Esophagus squamous epithelium (tissue), 5 donors: ENCODE data around the gene LAMP1. TPM values are rescaled to one million over a fixed set of nuclear protein-coding genes. Genes with fewer than 3 reads are reported as not detected.

Experiments used
- DNase-seq: peaks from one replicate; lab custom pipeline; 2025; lab: John Stamatoyannopoulos, UW
- H3K27ac ChIP-seq, 4 donors: fragments of 200-600 bp; sonication (generic); one replicate each; pipeline ENCODE4 v1.5.1; 2016 to 2019; ENCODE audit warnings: mild to moderate bottlenecking in 1 of 4
- H3K27me3 ChIP-seq, 4 donors: fragments of 200-600 bp; sonication (generic); 1 replicate in 3 of 4; 2 replicates in 1 of 4; pipeline versions ENCODE4 v1.5.1 to v1.6.0; 2017 to 2021; ENCODE audit warnings: antibody characterized with exemption in 1 of 4
- H3K36me3 ChIP-seq, 3 donors: fragments of 200-600 bp; sonication (generic); one replicate each; pipeline ENCODE4 v1.5.1; 2016 to 2019
- H3K4me1 ChIP-seq, 3 donors: fragments of 200-600 bp; sonication (generic); one replicate each; pipeline ENCODE4 v1.5.1; 2017 to 2019
- H3K4me3 ChIP-seq, 4 donors: fragments of 200-600 bp; sonication (generic); 1 replicate in 3 of 4; 2 replicates in 1 of 4; pipeline ENCODE4 v1.5.1; 2016 to 2019; ENCODE audit warnings: mild to moderate bottlenecking in 2 of 4, moderate library complexity in 1 of 4
- H3K9me3 ChIP-seq, 3 donors: fragments of 200-600 bp; sonication (generic); one replicate each; pipeline ENCODE4 v1.5.1; 2016 to 2019
- CTCF ChIP-seq, 6 experiments: fragments of 450-650 bp in 4 of 6; fragments of 200-600 bp in 2 of 6; sonication (generic) in 2 of 6; IDR thresholded peaks; one replicate each; pipeline ENCODE4 v1.5.1; 2016 to 2019; ENCODE audit warnings: antibody characterized with exemption in 6 of 6, mild to moderate bottlenecking in 4 of 6, moderate library complexity in 4 of 6
- POLR2A ChIP-seq, 4 donors: fragments of 450-650 bp; IDR thresholded peaks; one replicate each; pipeline ENCODE4 v1.6.1; 2017; ENCODE audit warnings: antibody characterized with exemption in 4 of 4, mild to moderate bottlenecking in 4 of 4, moderate library complexity in 3 of 4
- WGBS, 2 donors: methylation state at CpG; one replicate each; pipeline ENCODE4 v1.1.5; 2018; 5-methylcytosine and 5-hydroxymethylcytosine counted together
- intact Hi-C: fragments of 100-400 bp; cut with DNase I; formaldehyde crosslinking; loops from one replicate; pipeline ENCODE4 v1.15.0; 2022
- total RNA-seq, 4 donors: library from RNA; depleted of rRNA; stranded (reverse); fragments of >200 nt; gene quantifications; one replicate each; pipeline ENCODE4 v1.1.0, GENCODE V29; 2016
- donor health status: DM: yes; HTN: yes; CAD: no.

Gene LAMP1
- total RNA-seq, 4 donors from 2014 or later = 95.4 to 153 (median 123) TPM

GRCh38 chr13:113274721-113275120 lies 22.3 kb upstream of the LAMP1 start:
- Histone ChIP-seq H3K4me3 (no peak overlapping the region), H3K27me3 (no peaks in the 10 kb centered on the region), H3K36me3 (peaks cover 0 to 7% (median 0%) of the 10 kb centered on the region in 3 donors), H3K4me1 (peaks cover 0 to 21% (median 3%) of the 10 kb centered on the region in 3 donors), H3K27ac (peak overlapping the region in 1 of 4 donors; percentile 52), H3K9me3 (no peaks in the 10 kb centered on the region)
- WGBS, 2 donors = 65 to 70% methylated on average over 3 of the region's 3 CpGs
- intact Hi-C loops = loop anchor here (10.0 kb wide), 1 partner anchor 120 kb away; no protein-coding TSS in a partner anchor
- no peak for TF ChIP-seq CTCF (IDR thresholded peaks at IDR 0.05)
- TF ChIP-seq POLR2A (IDR thresholded peaks at IDR 0.05) = no peak
- no peak for DNase-seq

- intact Hi-C loops = loop anchor here (10.0 kb wide), 1 partner anchor 119 kb away; no protein-coding TSS in a partner anchor
- DNase-seq = no peak
- Histone ChIP-seq H3K4me1 (peaks cover 0 to 21% (median 3%) of the 10 kb centered on the region in 3 donors), H3K4me3 (no peak overlapping the region), H3K36me3 (peaks cover 0 to 5% (median 0%) of the 10 kb centered on the region in 3 donors), H3K27ac (no peak overlapping the region), H3K27me3 (no peaks in the 10 kb centered on the region), H3K9me3 (no peaks in the 10 kb centered on the region)
- 2 to 4% methylated on average over 3 of the region's 3 CpGs for WGBS, 2 donors
- TF ChIP-seq CTCF (IDR thresholded peaks at IDR 0.05) (peak in 5 of 6 experiments; percentile 31 to 58 (median 53)), POLR2A (IDR thresholded peaks at IDR 0.05) (no peak)
These were observed 21.7 kb upstream of the LAMP1 start for GRCh38 chr13:113275387-113275786.

- intact Hi-C loops = no loop called here
- no peaks in the 10 kb centered on the region for H3K36me3 ChIP-seq
These were observed 16.9 kb upstream of the LAMP1 start for GRCh38 chr13:113280126-113280525.

GRCh38 chr13:113283904-113284303 lies 13.1 kb upstream of the LAMP1 start:
- 37 to 50% methylated on average over 8 of the region's 8 CpGs for WGBS, 2 donors
- H3K4me1 ChIP-seq = no peaks in the 10 kb centered on the region
- no peak for TF ChIP-seq POLR2A (IDR thresholded peaks at IDR 0.05)
- no peak for TF ChIP-seq CTCF (IDR thresholded peaks at IDR 0.05)
- intact Hi-C loops = no loop called here
- no peaks in the 10 kb centered on the region for H3K9me3 ChIP-seq
- no peak for DNase-seq
- H3K4me3 ChIP-seq = no peak overlapping the region
- H3K36me3 ChIP-seq = no peaks in the 10 kb centered on the region
- H3K27me3 ChIP-seq = peaks cover 0 to 34% (median 0%) of the 10 kb centered on the region in 4 donors
- no peak overlapping the region for H3K27ac ChIP-seq

More at GRCh38 chr13:113280126-113280525, 16.9 kb upstream of the LAMP1 start:
- Histone ChIP-seq H3K4me3 (no peak overlapping the region), H3K27ac (no peak overlapping the region), H3K9me3 (no peaks in the 10 kb centered on the region), H3K27me3 (peaks cover 0 to 6% (median 0%) of the 10 kb centered on the region in 4 donors), H3K4me1 (peaks cover 0 to 5% (median 0%) of the 10 kb centered on the region in 3 donors)
- WGBS, 2 donors = 86 to 92% methylated on average over 6 of the region's 6 CpGs
- no peak for DNase-seq
- TF ChIP-seq POLR2A (IDR thresholded peaks at IDR 0.05) (no peak), CTCF (IDR thresholded peaks at IDR 0.05) (no peak)

GRCh38 chr13:113288880-113289279 lies 8.2 kb upstream of the LAMP1 start:
- H3K4me3 ChIP-seq = no peak overlapping the region
- H3K27me3 ChIP-seq = peaks cover 0 to 59% (median 2%) of the 10 kb centered on the region in 4 donors
- no peaks in the 10 kb centered on the region for H3K9me3 ChIP-seq
- no peaks in the 10 kb centered on the region for H3K36me3 ChIP-seq
- H3K4me1 ChIP-seq = peaks cover 0 to 15% (median 6%) of the 10 kb centered on the region in 3 donors
- intact Hi-C loops = no loop called here
- 37 to 44% methylated on average over 5 of the region's 5 CpGs for WGBS, 2 donors
- no peak for DNase-seq
- no peak overlapping the region for H3K27ac ChIP-seq
- TF ChIP-seq CTCF (IDR thresholded peaks at IDR 0.05) (no peak), POLR2A (IDR thresholded peaks at IDR 0.05) (no peak)
